Measurements from ENCODE around the gene CR1L.
A peak's percentile ranks its signal among the peaks of the same experiment; 100 is the strongest.
"Not testable (repeated sequence)": the region's sequence is repeated elsewhere in the genome, so short reads cannot be mapped to it uniquely, and the experiment has no call there.

CR1L gene

DNA sequence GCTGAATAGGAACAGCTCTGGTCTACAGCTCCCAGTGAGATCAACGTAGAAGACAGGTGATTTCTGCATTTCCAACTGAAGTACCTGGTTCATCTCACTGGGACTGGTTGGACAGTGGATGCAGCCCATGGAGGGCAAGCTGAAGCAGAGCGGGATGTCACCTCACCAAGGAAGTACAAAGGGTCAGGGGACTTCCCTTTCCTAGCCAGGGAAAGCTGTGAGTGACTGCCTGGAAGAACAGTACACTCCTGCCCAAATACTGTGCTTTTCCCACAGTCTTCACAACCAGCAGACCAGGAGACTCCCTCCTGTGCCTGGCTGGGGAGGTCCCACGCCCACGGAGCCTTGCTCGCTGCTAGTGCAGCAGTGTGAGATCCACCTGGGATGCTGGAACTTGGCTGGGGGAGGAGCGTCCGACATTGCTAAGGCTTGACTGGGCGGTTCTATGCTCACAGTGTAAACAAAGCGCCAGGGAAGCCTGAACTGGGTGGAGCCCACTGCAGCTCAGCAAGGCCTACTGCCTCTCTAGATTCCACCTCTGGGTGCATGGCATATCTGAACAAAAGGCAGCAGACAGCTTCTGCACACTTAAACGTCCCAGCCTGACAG, 14.7 kb downstream of the CR1L start:
- no peak for TF ChIP-seq GATA1 (IDR thresholded peaks at IDR 0.05; ENCODE audit: low read depth, low read length)
- DNase-seq, result peak in 1 of 2 experiments; percentile 19

DNA sequence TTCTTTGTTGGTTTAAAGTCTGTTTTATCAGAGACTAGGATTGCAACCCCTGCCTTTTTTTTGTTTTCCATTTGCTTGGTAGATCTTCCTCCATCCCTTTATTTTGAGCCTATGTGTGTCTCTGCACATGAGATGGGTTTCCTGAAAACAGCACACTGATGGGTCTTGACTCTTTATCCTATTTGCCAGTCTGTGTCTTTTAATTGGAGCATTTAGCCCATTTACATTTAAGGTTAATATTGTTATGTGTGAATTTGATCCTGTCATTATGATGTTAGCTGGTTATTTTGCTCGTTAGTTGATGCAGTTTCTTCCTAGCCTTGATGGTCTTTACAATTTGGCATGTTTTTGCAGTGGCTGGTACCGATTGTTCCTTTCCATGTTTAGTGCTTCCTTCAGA, 16.5 kb downstream of the CR1L start:
- DNase-seq, result not testable (repeated sequence)

DNA sequence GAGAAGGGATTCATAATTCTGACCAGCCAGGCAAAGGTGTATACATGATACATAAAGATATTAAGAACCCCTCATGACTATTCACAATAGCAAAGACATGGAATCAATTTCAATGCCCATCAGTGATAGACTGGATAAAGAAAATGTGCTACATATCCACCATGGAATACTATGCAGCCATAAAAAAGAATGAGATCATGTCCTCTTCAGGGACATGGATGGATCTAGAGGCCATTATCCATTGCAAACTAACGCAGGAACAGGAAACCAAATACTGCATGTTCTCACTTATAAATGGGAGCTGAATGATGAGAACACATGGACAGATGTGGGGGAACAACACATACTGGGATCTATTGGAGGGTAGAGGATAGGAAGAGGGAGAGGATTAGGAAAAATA, 21.4 kb downstream of the CR1L start:
- no peak for TF ChIP-seq GATA1 (IDR thresholded peaks at IDR 0.05; ENCODE audit: low read depth, low read length)
- TF ChIP-seq POLR2A (IDR thresholded peaks at IDR 0.05; ENCODE audit: low read length), result no peak
- no peak for DNase-seq

DNA sequence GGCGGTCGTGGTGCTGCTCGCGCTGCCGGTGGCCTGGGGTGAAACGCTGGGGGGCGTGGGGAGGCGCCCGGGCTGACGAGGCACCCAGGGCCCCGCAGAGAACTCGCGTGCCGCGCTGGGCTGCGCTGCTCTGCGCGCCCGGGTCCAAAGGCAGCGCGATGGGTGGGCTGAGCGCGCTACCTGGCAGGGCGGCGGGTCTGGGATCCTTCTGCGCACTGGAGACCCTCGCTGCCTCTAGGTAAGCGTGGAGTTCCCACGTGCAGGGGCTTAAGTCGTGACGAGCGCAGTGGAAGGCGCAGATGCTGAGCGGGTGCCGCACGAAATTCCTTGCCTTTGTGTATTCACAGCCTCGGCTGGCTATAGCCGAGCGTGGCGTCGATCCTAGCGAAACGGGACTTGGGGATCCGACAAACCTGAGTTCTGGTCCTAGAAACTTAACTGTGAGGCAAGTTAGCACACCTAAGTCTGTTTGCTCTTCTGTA, 24.6 kb downstream of the CR1L start:
- DNase-seq, result peak; percentile 19 to 43
- TF ChIP-seq POLR2A (IDR thresholded peaks at IDR 0.05; ENCODE audit: low read length) (no peak), GATA1 (IDR thresholded peaks at IDR 0.05; ENCODE audit: low read depth, low read length) (no peak)

DNA sequence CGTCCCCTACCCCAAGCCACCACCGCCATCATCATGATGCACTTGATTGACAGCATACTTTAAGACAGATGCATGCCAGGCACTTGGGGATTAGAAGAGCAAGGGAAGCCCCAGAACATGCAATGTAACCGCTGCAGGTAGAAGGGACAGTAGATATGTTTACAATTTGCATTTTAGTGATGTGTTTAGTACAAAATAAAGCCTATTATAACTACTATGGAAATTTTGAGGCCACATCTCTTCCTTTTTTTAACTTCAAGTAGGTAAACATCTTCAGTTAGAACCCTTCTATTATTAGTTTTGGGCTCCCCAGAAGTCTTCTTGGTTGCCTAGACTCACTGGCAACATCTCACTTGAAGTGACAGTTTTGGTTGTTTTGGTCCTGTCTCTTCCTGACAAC, 25.3 kb downstream of the CR1L start:
- no peak for TF ChIP-seq GATA1 (IDR thresholded peaks at IDR 0.05; ENCODE audit: low read depth, low read length)
- TF ChIP-seq POLR2A (IDR thresholded peaks at IDR 0.05; ENCODE audit: low read length), result no peak
- DNase-seq, result peak in 1 of 2 experiments; percentile 45

DNA sequence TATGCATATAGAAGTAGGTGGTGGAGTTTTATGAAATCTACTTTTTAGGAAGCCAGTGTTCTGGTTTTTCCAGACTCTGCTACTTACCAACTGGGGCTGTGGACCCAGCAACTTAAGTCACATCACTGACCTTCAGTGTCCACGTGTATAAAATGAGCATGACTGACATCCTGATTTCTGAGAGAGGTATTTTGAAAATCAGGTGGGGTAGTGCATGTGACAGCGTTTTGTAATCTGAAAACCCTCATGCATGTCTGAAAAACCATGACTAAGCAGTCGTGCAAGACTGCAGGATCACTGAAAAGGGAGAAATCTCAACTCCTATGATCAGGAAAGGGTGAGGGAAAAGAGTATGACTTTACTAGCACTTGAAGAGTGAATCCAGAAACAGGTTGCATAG, 26.1 kb downstream of the CR1L start:
- TF ChIP-seq GATA1 (IDR thresholded peaks at IDR 0.05; ENCODE audit: low read depth, low read length), result no peak
- TF ChIP-seq POLR2A (IDR thresholded peaks at IDR 0.05; ENCODE audit: low read length), result no peak
- DNase-seq, result peak; percentile 70 to 80

DNA sequence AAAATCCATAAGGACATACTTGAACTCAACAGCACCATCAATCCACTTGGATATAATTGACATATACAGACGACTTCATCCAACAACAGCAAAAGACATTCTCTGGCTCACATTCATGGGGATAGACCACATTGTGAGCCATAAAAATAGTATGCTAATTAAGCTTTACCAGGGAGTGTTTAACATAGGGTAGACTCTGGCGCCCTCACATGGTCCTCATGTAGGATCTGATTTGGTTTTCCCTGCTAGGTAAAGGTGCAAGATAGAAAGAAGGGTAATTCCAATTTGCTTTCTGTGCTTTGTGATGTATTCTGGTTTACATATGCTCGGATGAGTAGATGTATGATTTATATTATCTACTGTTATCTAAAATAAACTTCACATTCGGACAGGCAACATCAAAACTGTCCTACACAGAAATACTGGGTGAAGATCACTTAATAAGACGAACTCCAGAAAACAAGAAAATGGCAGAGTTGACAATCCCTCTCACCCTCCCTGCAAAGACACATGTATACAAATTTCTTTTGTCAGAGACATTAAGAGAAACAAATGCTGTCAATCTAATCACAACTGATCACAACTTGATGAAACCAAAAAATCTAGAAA, 27.7 kb downstream of the CR1L start:
- no peak for TF ChIP-seq POLR2A (IDR thresholded peaks at IDR 0.05; ENCODE audit: low read length)
- no peak for TF ChIP-seq GATA1 (IDR thresholded peaks at IDR 0.05; ENCODE audit: low read depth, low read length)
- DNase-seq, result peak; percentile 81 to 89

DNA sequence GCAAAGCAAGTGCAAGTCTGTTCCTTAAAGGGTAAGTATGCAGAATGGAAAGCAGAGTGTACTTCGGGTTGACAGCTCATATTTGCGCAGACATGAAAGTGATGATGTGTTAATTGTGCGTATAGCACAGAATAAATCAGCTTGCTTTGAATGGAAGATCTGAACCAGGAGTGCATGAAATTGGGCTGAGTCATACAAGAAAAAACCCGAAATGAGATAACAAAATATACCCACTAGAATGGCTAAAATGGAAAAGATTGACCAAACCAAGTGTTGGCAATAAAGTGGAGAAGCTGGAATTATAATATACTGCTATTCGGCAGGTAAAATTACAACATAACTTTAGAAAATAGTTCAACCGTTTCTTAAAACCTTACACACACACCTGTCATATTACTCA, 28.5 kb downstream of the CR1L start:
- TF ChIP-seq GATA1 (IDR thresholded peaks at IDR 0.05; ENCODE audit: low read depth, low read length) (no peak), POLR2A (IDR thresholded peaks at IDR 0.05; ENCODE audit: low read length) (no peak)
- peak; percentile 15 to 50 for DNase-seq

DNA sequence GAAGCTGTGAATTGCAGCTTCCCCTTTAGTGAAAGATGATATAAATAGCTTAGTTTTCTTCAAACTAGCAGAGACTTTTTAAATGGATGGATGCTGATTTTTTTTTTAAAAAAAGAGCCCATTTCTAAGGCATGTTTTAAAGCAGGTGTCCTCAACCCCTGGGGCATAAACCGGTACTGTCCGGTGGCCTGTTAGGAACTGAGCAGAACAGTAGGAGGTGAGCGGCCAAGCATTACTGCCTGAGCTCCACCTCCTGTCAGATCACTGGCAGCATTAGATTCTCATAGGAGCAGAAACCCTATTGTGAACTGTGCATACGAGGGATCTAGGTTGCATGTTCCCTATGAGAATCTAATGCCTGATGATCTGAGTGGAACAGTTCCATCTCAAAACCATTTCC, 31.2 kb downstream of the CR1L start:
- no peak for DNase-seq
- TF ChIP-seq POLR2A (IDR thresholded peaks at IDR 0.05; ENCODE audit: low read length), result no peak
- no peak for TF ChIP-seq GATA1 (IDR thresholded peaks at IDR 0.05; ENCODE audit: low read depth, low read length)

DNA sequence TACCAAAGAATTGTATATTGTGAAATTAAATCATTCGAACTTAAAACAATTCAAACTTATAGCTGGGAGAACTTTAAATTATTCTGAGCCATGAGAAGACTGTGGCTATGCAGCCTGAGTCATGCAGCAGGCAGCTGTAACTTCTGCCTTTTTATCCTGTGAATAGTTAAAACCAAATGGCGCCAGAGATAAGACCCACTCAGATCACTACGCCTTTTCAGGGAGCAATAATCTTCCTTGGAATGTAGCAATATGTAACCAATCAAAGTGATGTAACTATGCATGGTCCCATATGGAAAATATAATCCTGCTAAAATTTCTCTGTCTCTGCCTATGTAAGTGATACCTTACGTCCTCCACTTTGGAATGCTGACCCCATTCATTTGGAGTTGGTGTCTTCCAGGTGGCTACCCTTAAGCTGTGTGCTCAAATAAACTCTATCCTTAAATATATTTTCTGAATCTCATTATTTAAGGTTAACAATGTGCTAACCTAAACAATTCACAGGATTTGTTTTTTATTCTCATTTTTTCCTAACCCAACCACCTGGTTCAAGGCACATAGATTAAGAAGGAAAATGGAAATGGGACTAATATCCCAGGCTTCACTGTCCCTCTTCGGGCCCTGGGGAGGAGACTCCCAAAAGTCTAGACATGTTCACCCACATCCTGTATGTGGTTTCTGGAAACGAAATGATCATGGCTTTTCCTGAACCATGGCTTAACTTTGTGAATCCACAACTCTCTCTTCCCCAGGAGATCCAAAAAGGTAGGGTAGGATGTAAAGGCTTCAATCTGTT, 35.9 kb downstream of the CR1L start:
- peak; percentile 76 for DNase-seq

DNA sequence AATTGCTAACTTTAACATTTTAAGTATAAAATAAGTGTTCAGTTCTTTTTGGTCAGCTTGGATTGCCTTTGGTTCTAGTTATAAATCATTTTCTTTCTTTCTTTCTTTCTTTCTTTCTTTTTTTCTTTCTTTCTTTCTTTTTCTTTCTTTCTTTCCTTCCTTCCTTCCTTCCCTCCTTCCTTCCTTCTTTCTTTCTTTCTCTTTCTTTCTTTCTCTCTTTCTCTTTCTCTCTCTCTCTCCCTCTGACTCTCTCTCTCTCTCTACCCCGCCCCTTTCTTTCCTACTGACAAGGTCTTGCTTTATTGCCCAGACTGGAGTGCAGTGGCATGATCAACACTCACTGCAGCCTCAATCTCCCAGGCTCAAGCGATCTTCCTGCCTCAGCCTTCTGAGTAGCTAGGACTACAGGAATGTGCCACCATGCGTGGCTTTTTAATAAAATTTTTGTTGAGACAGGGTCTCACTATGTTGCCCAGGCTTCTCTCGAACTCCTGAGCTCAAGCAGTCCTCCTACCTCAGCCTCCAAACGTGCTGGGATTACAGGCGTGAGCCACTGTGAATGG, 38.0 kb downstream of the CR1L start:
- DNase-seq, result not testable (repeated sequence)

DNA sequence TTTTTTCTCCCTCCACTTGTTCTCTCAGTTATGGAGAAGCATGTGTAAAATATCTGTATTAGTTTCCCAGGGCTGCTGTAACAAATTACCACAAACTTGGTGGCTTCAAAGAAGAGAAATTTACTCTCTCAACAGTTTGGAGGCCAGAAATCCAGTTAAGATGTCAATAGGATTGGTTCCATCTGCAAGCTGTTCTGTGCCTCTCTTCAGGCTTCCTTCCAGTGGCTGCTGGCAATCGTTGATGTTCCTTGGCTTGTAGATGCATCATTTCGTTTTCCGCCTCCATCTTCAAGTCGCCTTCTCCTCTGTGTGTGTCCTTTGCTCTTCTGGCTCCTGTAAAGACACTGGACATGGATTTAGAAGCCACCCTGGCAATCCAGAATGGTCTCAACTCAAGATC, 45.6 kb downstream of the CR1L start:
- DNase-seq, result not testable (repeated sequence)

DNA sequence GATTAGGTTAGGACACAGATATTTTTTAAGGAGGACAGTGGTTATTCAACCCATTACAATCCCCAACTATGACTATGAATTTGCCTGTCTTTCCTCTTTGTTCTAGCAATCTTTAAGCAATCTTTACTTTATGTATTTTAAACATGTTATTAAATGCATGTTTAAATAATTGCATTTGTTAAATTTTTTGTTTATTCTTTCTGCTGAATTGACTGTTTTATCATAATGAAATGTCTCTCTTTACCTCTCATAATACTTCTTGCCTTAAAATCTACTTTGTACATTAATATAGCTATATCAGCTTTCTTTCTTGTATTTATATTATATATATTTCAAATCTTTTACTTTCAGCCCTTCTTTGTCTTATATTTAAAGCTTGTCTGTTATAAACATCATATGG, 46.1 kb downstream of the CR1L start:
- DNase-seq, result no peak
- TF ChIP-seq GATA1 (IDR thresholded peaks at IDR 0.05; ENCODE audit: low read depth, low read length) (no peak), POLR2A (IDR thresholded peaks at IDR 0.05; ENCODE audit: low read length) (no peak)

DNA sequence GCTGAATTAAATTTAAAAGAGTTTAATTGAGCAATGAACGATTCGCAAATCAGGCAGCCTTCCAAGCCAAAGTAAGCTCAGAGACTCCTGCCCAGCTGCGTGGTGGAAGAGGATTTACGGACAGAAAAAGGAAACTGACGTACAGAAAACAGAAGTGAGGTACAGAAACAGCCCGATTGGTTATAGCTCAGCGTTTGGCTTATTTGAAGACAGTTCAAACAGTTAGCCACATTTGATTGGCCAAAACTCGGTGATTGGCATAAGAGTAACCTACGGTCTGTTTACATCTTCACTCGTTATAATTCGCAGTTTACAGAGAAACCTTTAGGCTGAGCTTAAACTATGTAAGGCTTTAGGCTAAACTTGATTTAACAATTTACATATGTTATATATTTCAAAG, 46.9 kb downstream of the CR1L start:
- TF ChIP-seq POLR2A (IDR thresholded peaks at IDR 0.05; ENCODE audit: low read length), result no peak
- TF ChIP-seq GATA1 (IDR thresholded peaks at IDR 0.05; ENCODE audit: low read depth, low read length), result no peak

DNA sequence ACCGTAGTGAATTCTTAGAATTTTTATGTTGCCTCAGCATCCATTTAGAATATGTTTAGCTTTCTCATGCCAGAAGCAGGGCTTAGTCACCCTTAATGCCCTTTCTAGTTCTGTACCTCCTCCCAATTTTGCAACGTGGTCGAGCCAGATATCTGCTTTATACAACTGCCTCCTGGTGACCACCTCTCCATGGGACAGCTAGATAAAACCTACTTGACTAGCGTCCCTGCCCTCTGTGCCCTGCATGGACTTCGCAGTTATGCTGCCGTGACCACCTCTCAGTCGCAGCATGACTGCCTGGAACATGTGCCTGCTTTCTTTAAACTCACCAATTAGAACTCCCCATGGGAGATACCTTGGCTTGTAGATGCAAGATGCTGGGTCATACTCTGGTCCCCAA, 47.4 kb downstream of the CR1L start:
- peak; percentile 94 to 98 for DNase-seq

More for the DNA sequence above, 46.9 kb downstream of the CR1L start:
- DNase-seq, result peak; percentile 79 to 83

Measured in erythroblast (primary cell).